ENCODE measurements around the gene ZDHHC9. TPM values are rescaled to one million over a fixed set of nuclear protein-coding genes. Genes with fewer than 3 reads are reported as not detected.

ZDHHC9 gene
- total RNA-seq, 1 donor from 2014 or later: 37.8 TPM

DNA sequence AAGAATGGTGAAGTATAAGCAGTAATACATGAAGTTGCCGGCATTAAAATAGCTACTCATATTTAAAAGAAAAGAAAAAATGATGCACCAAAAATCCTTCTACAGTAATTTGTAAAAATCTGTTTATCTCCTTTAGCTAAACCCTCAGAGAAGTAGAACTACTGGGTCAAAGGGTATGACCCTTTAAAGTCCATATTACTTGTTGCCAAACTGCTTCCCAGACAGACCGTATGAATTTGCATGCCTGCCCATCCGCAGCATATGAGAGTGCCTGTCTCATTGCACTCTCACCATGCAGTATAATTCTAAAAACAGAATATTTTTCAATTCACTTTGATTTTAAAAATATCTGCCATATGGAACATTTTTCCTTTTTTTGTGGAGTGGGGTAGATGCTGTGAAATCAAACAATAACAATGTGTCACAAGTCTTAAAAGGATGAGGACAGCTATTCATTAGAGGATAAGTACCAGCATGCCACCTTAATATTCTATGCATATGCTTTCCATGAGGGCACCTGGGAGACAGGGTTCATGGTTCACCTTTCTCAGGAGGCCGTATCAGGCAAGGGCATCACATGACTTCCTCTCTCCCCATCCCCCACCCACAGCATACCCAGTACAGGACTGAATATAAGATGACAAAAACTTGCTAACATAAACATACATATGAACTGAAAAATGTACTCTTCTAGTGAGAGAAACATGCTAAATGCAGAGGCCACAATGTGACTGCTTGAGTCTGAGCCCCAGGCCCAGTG lies 17.8 kb downstream of the ZDHHC9 start:
- H3K27ac Mint-ChIP-seq (ENCODE audit: unreplicated experiment): no peak overlapping the region
- H3K36me3 Mint-ChIP-seq (ENCODE audit: low read depth, unreplicated experiment): peaks cover 20% of the 10 kb centered on the region
- DNase-seq (ENCODE audit: low spot score): no peak
- no peak overlapping the region for H3K4me3 Mint-ChIP-seq (ENCODE audit: unreplicated experiment)
- no peaks in the 10 kb centered on the region for H3K9me3 Mint-ChIP-seq (ENCODE audit: unreplicated experiment)
- TF ChIP-seq, protein P1, sequence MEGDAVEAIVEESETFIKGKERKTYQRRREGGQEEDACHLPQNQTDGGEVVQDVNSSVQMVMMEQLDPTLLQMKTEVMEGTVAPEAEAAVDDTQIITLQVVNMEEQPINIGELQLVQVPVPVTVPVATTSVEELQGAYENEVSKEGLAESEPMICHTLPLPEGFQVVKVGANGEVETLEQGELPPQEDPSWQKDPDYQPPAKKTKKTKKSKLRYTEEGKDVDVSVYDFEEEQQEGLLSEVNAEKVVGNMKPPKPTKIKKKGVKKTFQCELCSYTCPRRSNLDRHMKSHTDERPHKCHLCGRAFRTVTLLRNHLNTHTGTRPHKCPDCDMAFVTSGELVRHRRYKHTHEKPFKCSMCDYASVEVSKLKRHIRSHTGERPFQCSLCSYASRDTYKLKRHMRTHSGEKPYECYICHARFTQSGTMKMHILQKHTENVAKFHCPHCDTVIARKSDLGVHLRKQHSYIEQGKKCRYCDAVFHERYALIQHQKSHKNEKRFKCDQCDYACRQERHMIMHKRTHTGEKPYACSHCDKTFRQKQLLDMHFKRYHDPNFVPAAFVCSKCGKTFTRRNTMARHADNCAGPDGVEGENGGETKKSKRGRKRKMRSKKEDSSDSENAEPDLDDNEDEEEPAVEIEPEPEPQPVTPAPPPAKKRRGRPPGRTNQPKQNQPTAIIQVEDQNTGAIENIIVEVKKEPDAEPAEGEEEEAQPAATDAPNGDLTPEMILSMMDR (IDR thresholded peaks at IDR 0.05; ENCODE audit: unreplicated experiment): no peak
- H3K27me3 Mint-ChIP-seq (ENCODE audit: unreplicated experiment): no peaks in the 10 kb centered on the region
- H3K4me1 Mint-ChIP-seq (ENCODE audit: unreplicated experiment): no peaks in the 10 kb centered on the region

DNA sequence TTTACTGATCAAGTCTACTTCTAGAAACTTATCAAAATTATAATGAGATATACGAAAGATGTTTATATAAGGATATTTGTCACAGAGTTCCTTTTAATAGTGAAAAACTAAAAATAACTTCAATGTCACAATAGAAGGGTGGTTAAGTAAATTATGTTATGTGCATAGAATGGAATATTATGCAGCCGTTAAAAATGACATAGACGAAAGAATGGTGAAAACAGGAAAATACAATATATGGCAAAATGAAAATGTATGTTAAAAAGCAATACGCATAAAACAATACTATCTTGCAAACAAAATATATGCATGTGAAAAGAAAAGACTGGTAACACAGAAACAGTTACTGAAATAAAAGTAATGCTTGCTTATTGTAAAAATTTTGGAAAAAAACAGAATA lies 19.1 kb downstream of the ZDHHC9 start:
- no peak for DNase-seq (ENCODE audit: low spot score)
- H3K9me3 Mint-ChIP-seq (ENCODE audit: unreplicated experiment): no peaks in the 10 kb centered on the region
- H3K27ac Mint-ChIP-seq (ENCODE audit: unreplicated experiment): no peak overlapping the region
- TF ChIP-seq, protein P1 (IDR thresholded peaks at IDR 0.05; ENCODE audit: unreplicated experiment): no peak
- H3K4me1 Mint-ChIP-seq (ENCODE audit: unreplicated experiment): no peaks in the 10 kb centered on the region
- H3K4me3 Mint-ChIP-seq (ENCODE audit: unreplicated experiment): no peak overlapping the region
- no peaks in the 10 kb centered on the region for H3K27me3 Mint-ChIP-seq (ENCODE audit: unreplicated experiment)
- peaks cover 14% of the 10 kb centered on the region for H3K36me3 Mint-ChIP-seq (ENCODE audit: low read depth, unreplicated experiment)

DNA sequence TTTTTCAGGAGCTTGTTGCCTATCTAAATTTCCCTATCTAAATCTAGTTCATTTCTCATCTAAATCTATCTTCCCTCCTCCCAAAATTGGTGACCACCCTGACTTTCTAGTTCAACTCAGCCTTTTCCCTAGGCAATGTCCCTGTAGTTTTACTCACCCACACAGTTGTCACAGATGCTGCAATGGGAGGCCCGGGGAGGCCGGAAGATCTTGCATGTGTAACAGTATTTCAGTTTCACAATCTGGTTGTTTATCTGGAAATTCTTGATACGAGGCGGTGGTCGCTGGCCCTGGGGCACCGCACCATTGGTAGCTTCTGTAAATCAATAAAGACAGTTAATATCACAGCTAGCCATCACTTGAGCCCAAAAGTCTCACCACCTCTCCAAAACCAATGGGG lies 20.2 kb downstream of the ZDHHC9 start:
- no peak overlapping the region for H3K27ac Mint-ChIP-seq (ENCODE audit: unreplicated experiment)
- no peak overlapping the region for H3K4me3 Mint-ChIP-seq (ENCODE audit: unreplicated experiment)

DNA sequence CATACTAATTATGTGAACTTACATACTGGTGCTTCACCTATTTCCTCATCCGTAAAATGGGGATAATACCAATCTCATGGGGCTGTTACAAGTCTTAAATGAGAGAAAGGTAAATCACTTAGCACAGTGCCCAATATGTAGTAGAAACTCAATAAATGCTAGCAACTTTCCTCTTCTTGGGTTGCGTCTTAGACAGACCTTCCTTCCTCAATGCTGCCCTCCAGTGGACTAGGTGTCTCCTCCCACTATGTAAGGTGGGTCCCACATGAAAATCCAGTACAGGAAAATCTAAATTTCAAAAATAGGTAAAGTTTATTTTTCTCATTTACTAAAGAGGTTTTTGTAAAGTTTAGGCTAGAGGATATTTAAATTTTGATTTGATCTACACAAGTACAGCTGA lies 20.6 kb downstream of the ZDHHC9 start:
- H3K4me3 Mint-ChIP-seq (ENCODE audit: unreplicated experiment): no peak overlapping the region
- TF ChIP-seq, protein P1 (IDR thresholded peaks at IDR 0.05; ENCODE audit: unreplicated experiment): peak; percentile 28
- H3K27ac Mint-ChIP-seq (ENCODE audit: unreplicated experiment): no peak overlapping the region
- no peaks in the 10 kb centered on the region for H3K4me1 Mint-ChIP-seq (ENCODE audit: unreplicated experiment)
- DNase-seq (ENCODE audit: low spot score): peak; percentile 27
- no peaks in the 10 kb centered on the region for H3K27me3 Mint-ChIP-seq (ENCODE audit: unreplicated experiment)
- H3K36me3 Mint-ChIP-seq (ENCODE audit: low read depth, unreplicated experiment): peaks cover 8% of the 10 kb centered on the region
- no peaks in the 10 kb centered on the region for H3K9me3 Mint-ChIP-seq (ENCODE audit: unreplicated experiment)

More for the DNA sequence above, 20.2 kb downstream of the ZDHHC9 start:
- Mint-ChIP-seq H3K36me3 (ENCODE audit: low read depth, unreplicated experiment) (peaks cover 8% of the 10 kb centered on the region), H3K27me3 (ENCODE audit: unreplicated experiment) (no peaks in the 10 kb centered on the region), H3K4me1 (ENCODE audit: unreplicated experiment) (no peaks in the 10 kb centered on the region), H3K9me3 (ENCODE audit: unreplicated experiment) (no peaks in the 10 kb centered on the region)
- TF ChIP-seq, protein P1 (IDR thresholded peaks at IDR 0.05; ENCODE audit: unreplicated experiment): no peak
- no peak for DNase-seq (ENCODE audit: low spot score)

DNA sequence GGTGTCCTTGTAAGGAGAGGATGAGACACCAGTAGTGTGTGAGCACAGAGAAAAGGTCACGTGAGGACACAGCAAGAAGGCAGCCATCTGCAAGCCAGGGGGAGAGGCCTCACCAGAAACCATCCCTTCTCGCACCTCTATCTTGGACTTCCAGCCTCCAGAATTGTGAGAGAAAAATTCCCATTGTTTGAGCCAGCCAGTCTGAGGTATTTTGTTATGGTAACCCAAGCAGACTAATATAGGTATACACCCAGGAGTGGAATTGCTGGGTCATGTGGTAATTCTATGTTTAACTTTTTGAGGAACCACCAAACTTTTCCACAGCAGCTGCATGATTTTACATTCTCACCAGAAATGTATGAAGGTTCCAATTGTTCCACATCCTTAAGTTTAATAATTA lies 25.6 kb downstream of the ZDHHC9 start:
- TF ChIP-seq, protein P1 (IDR thresholded peaks at IDR 0.05; ENCODE audit: unreplicated experiment): no peak
- Mint-ChIP-seq H3K4me1 (ENCODE audit: unreplicated experiment) (no peaks in the 10 kb centered on the region), H3K4me3 (ENCODE audit: unreplicated experiment) (no peak overlapping the region), H3K27ac (ENCODE audit: unreplicated experiment) (no peak overlapping the region), H3K36me3 (ENCODE audit: low read depth, unreplicated experiment) (peaks cover 13% of the 10 kb centered on the region), H3K27me3 (ENCODE audit: unreplicated experiment) (no peaks in the 10 kb centered on the region), H3K9me3 (ENCODE audit: unreplicated experiment) (no peaks in the 10 kb centered on the region)
- DNase-seq (ENCODE audit: low spot score): no peak

All from endothelial cell (in vitro differentiated cells).